H1 (cell line): ENCODE measurements around the gene CPXM2. TPM values are rescaled to one million over a fixed set of nuclear protein-coding genes. Genes with fewer than 3 reads are reported as not detected.

Source experiments
- CTCF ChIA-PET: fragments of 300-600 bp; sonication (Branson Sonifier 250); formaldehyde crosslinking; loops from one replicate; lab custom pipeline; 2021; ENCODE audit not compliant: partially characterized antibody; lab: Charles Lee
- POLR2A ChIA-PET: fragments of 300-600 bp; sonication (Branson Sonifier 250); formaldehyde crosslinking; loops from one replicate; lab custom pipeline; 2021; ENCODE audit warnings: inconsistent platforms; ENCODE audit not compliant: partially characterized antibody; lab: Charles Lee
- DNase-seq, 2 experiments: peaks; one replicate each; pipeline versions ENCODE4 v3.0.0 to v3.0.0-alpha.2; 2010 to 2022; ENCODE audit warnings: low spot score in 2 of 2, low read depth in 1 of 2, mixed read lengths in 1 of 2
- FAIRE-seq: peaks from 2 replicates; lab custom pipeline; 2011; peaks lifted over from hg19 to GRCh38; lab: Jason Lieb, UNC
- H2AFZ ChIP-seq: 2 replicates; pipeline ENCODE4 v1.8.1; 2012; ENCODE audit warnings: low read length, inconsistent platforms
- H2AK5ac ChIP-seq: 2 replicates; pipeline ENCODE4 v1.6.1; 2013; ENCODE audit warnings: low read depth, low read length
- H2BK120ac ChIP-seq: replicated peaks from 2 replicates; pipeline ENCODE3; 2013; ENCODE audit warnings: low read depth, low read length, inconsistent platforms
- H2BK12ac ChIP-seq: 2 replicates; pipeline ENCODE4 v1.6.1; 2013; ENCODE audit warnings: low read depth, low read length
- H2BK15ac ChIP-seq: 2 replicates; pipeline ENCODE4 v1.6.1; 2013; ENCODE audit warnings: low read length
- H2BK20ac ChIP-seq: 2 replicates; pipeline ENCODE4 v1.6.1; 2013; ENCODE audit warnings: low read length
- H2BK5ac ChIP-seq: 2 replicates; pipeline ENCODE4 v1.6.1; 2013; ENCODE audit warnings: low read depth, low read length
- H3K14ac ChIP-seq: 2 replicates; pipeline ENCODE4 v1.6.1; 2013; ENCODE audit warnings: inconsistent platforms; ENCODE audit not compliant: insufficient read length
- H3K18ac ChIP-seq: 2 replicates; pipeline ENCODE4 v1.6.1; 2013; ENCODE audit warnings: low read length; ENCODE audit errors: extremely low read depth
- H3K23ac ChIP-seq: 2 replicates; pipeline ENCODE4 v1.6.1; 2013; ENCODE audit warnings: inconsistent platforms; ENCODE audit not compliant: insufficient read length
- H3K23me2 ChIP-seq: 2 replicates; pipeline ENCODE4 v1.6.1; 2013; ENCODE audit warnings: low read depth, low read length
- H3K27ac ChIP-seq: 2 replicates; pipeline ENCODE4 v1.6.1; 2011; ENCODE audit warnings: low read depth, low read length, inconsistent platforms
- H3K27me3 ChIP-seq, 4 experiments: replicated peaks in 1 of 4; 1 replicate in 1 of 4; 2 replicates in 3 of 4; pipeline versions ENCODE4 v1.6.1 to v1.8.1; 2011 to 2013; ENCODE audit warnings: low read length in 3 of 4, mild to moderate bottlenecking in 3 of 4, inconsistent platforms in 2 of 4, mixed read lengths in 2 of 4, moderate library complexity in 1 of 4; ENCODE audit not compliant: control insufficient read depth in 3 of 4, insufficient read depth in 3 of 4; ENCODE audit errors: extremely low read depth in 1 of 4
- H3K36me3 ChIP-seq, 4 experiments: 2 replicates each; pipeline versions ENCODE4 v1.6.1 to v1.8.1; 2011 to 2013; ENCODE audit warnings: mild to moderate bottlenecking in 4 of 4, low read length in 3 of 4, moderate library complexity in 2 of 4, control low read depth in 1 of 4, inconsistent platforms in 1 of 4; ENCODE audit not compliant: insufficient read depth in 4 of 4, control insufficient read depth in 2 of 4
- H3K4ac ChIP-seq: replicated peaks from 2 replicates; pipeline ENCODE3; 2013; ENCODE audit warnings: low read length, low read depth, mixed read lengths, inconsistent platforms; ENCODE audit not compliant: insufficient read length
- H3K4me1 ChIP-seq, 4 experiments: replicated peaks in 1 of 4; 1 replicate in 1 of 4; 2 replicates in 3 of 4; pipeline versions ENCODE4 v1.6.1 to v1.8.1; 2011 to 2013; ENCODE audit warnings: low read length in 3 of 4, inconsistent platforms in 2 of 4, mixed read lengths in 1 of 4; ENCODE audit not compliant: insufficient read depth in 4 of 4, control insufficient read depth in 3 of 4
- H3K4me2 ChIP-seq, 2 experiments: 2 replicates each; pipeline versions ENCODE4 v1.6.1 to v1.8.1; 2011 to 2013; ENCODE audit warnings: low read depth in 2 of 2, low read length in 2 of 2, control low read depth in 1 of 2, inconsistent platforms in 1 of 2, mild to moderate bottlenecking in 1 of 2; ENCODE audit not compliant: insufficient read depth in 1 of 2
- H3K4me3 ChIP-seq, 4 experiments: fragments of 200-600, 300-600 bp in 1 of 4; sonication (generic), shearing (Covaris generic), sonication (Bioruptor Twin) in 1 of 4; 2 replicates each; pipeline versions ENCODE4 v1.5.1 to v1.8.1; 2011 to 2016; ENCODE audit warnings: low read length in 4 of 4, low read depth in 3 of 4, control low read depth in 2 of 4, inconsistent platforms in 2 of 4, mild to moderate bottlenecking in 2 of 4, mixed read lengths in 1 of 4, moderate library complexity in 1 of 4; ENCODE audit not compliant: insufficient read depth in 2 of 4; ENCODE audit errors: extremely low read depth in 1 of 4
- H3K56ac ChIP-seq: replicated peaks from 2 replicates; pipeline ENCODE3; 2013; ENCODE audit warnings: low read depth, mild to moderate bottlenecking, mixed read lengths, low read length, inconsistent platforms; ENCODE audit not compliant: insufficient read length
- H3K79me1 ChIP-seq: 2 replicates; pipeline ENCODE4 v1.6.1; 2013; ENCODE audit warnings: low read depth, low read length, control low read depth
- H3K79me2 ChIP-seq, 2 experiments: 2 replicates each; pipeline versions ENCODE4 v1.6.1 to v1.8.1; 2012 to 2013; ENCODE audit warnings: low read length in 2 of 2, mild to moderate bottlenecking in 2 of 2, inconsistent platforms in 1 of 2; ENCODE audit not compliant: insufficient read depth in 2 of 2, control insufficient read depth in 1 of 2
- H3K9ac ChIP-seq, 4 experiments: replicated peaks in 1 of 4; 1 replicate in 1 of 4; 2 replicates in 3 of 4; pipeline versions ENCODE4 v1.6.1 to v1.8.1; 2011 to 2013; ENCODE audit warnings: low read depth in 3 of 4, low read length in 3 of 4, control low read depth in 2 of 4, mild to moderate bottlenecking in 2 of 4, moderate library complexity in 2 of 4, inconsistent platforms in 1 of 4; ENCODE audit errors: extremely low read depth in 1 of 4
- H3K9me3 ChIP-seq, 2 experiments: 2 replicates each; pipeline versions ENCODE4 v1.6.1 to v1.8.1; 2012 to 2013; ENCODE audit warnings: mild to moderate bottlenecking in 2 of 2, moderate library complexity in 2 of 2, control low read depth in 1 of 2, inconsistent platforms in 1 of 2, low read depth in 1 of 2, low read length in 1 of 2, mixed read lengths in 1 of 2; ENCODE audit not compliant: insufficient read depth in 2 of 2
- H4K20me1 ChIP-seq, 2 experiments: replicated peaks in 1 of 2; 2 replicates each; pipeline versions ENCODE3 to v1.8.1; 2011 to 2013; ENCODE audit warnings: inconsistent platforms in 2 of 2, low read length in 2 of 2, mild to moderate bottlenecking in 1 of 2; ENCODE audit not compliant: insufficient read depth in 2 of 2, control insufficient read depth in 1 of 2
- H4K5ac ChIP-seq: 2 replicates; pipeline ENCODE4 v1.6.1; 2013; ENCODE audit warnings: low read length, low read depth, mixed read lengths, inconsistent platforms; ENCODE audit not compliant: insufficient read length
- H4K8ac ChIP-seq: 2 replicates; pipeline ENCODE4 v1.8.0; 2013; ENCODE audit warnings: mild to moderate bottlenecking, moderate library complexity, low read length, inconsistent platforms; ENCODE audit not compliant: insufficient read depth; ENCODE audit errors: extremely low read depth
- H4K91ac ChIP-seq: replicated peaks from 2 replicates; pipeline ENCODE3; 2013; ENCODE audit warnings: low read length, mixed read lengths, inconsistent platforms; ENCODE audit not compliant: insufficient read length
- EGR1 ChIP-seq: IDR thresholded peaks from 2 replicates; pipeline ENCODE4 v1.6.1; 2011; ENCODE audit warnings: low read depth, low read length, borderline replicate concordance
- POU5F1 ChIP-seq: IDR thresholded peaks from 2 replicates; pipeline ENCODE4 v1.6.1; 2011; ENCODE audit warnings: low read depth, mild to moderate bottlenecking, low read length, moderate library complexity
- SP4 ChIP-seq: IDR thresholded peaks from 2 replicates; pipeline ENCODE4 v1.6.1; 2012; ENCODE audit warnings: low read length, inconsistent platforms
- USF2 ChIP-seq: IDR thresholded peaks from 2 replicates; pipeline ENCODE4 v1.6.1; 2011; ENCODE audit warnings: low read length, improper control_type of control experiment
- WGBS, 2 experiments: shearing (Covaris generic) in 1 of 2; methylation state at CpG; one replicate each; pipeline versions ENCODE4 v1.1.6 to v1.1.7; 2013 to 2015; ENCODE audit warnings: low lambda C conversion rate in 2 of 2, mixed read lengths in 2 of 2, inconsistent platforms in 1 of 2, low coverage in 1 of 2, missing lambda C conversion rate in 1 of 2; ENCODE audit not compliant: insufficient replicate concordance in 2 of 2, insufficient coverage in 1 of 2, insufficient read length in 1 of 2; ENCODE audit errors: extremely low coverage in 1 of 2, missing lambda C conversion rate in 1 of 2; 5-methylcytosine and 5-hydroxymethylcytosine counted together
- polyA plus RNA-seq, 7 experiments: library from polyadenylated mRNA; depleted of rRNA in 3 of 7; stranded (reverse) in 5 of 7; unstranded in 2 of 7; fragments of >200 nt in 5 of 7; fragments of 200-250 nt in 2 of 7; gene quantifications; 1 replicate in 5 of 7; 2 replicates in 1 of 7; 4 replicates in 1 of 7; pipeline versions ENCODE4 v1.2.1 to v1.2.3, GENCODE V29; 2011 to 2013; ENCODE audit warnings: missing spikeins in 2 of 7, mixed read lengths in 2 of 7
- total RNA-seq: library from RNA; stranded (reverse); fragmentation: NEBNext Ultra II Directional; extraction: Animal tissue kit (Norgen Biotek cat#: 25700); gene quantifications from 2 replicates; pipeline ENCODE4 v1.2.1, GENCODE V29; 2021

CPXM2 gene
- total and polyA plus RNA-seq, 2 of the 8 experiments (the other 6 are each of a cell fraction or from before 2014, with no cell fraction given), result 2.4 to 2.9 TPM

GRCh38 chr10:123868038-123869019 is 23.3 kb downstream of the CPXM2 start:
- ChIA-PET CTCF (interaction anchor here (0.6 to 1.4 kb wide), 8 partner anchors 22 to 205 kb away, joined by 3 to 5 read pairs (median 4); no protein-coding TSS in a partner anchor), POLR2A (no interaction called here)
- Histone ChIP-seq H2AK5ac (0 out of 2 replicates have a peak overlapping the region, but pooled peaks have one; percentile 24), H2BK120ac (peak overlapping the region; percentile 26), H4K20me1 (no peaks in the 10 kb centered on the region), H3K27me3 (no peaks in the 10 kb centered on the region), H3K23ac (no peak overlapping the region), H4K91ac (no peak overlapping the region), H3K56ac (no peak overlapping the region), H3K27ac (no peak overlapping the region), H3K36me3 (no peaks in the 10 kb centered on the region), H3K18ac (no peak overlapping the region), H2BK12ac (peak overlapping the region; percentile 50; the same call in 1 of the 2 replicates), H3K23me2 (no peaks in the 10 kb centered on the region), H3K14ac (no peak overlapping the region), H3K4me3 (no peak overlapping the region), H4K5ac (no peak overlapping the region), H2AFZ (no peak overlapping the region), H3K4me1 (peaks cover 0 to 8% (median 3%) of the 10 kb centered on the region in 4 experiments; a peak in 6 of 7 replicates), H3K4me2 (no peak overlapping the region), H3K4ac (no peak overlapping the region), H3K79me2 (no peaks in the 10 kb centered on the region), H3K9ac (no peak overlapping the region), H3K79me1 (no peaks in the 10 kb centered on the region), H3K9me3 (no peaks in the 10 kb centered on the region), H2BK5ac (no peak overlapping the region), H4K8ac (no peak overlapping the region; the same call in 1 of the 2 replicates), H2BK20ac (no peak overlapping the region), H2BK15ac (no peak overlapping the region)
- FAIRE-seq (no peak), DNase-seq (peak in 1 of 2 experiments; percentile 32)
- WGBS, 2 experiments, result 82% methylated on average over 15 of the region's 15 CpGs; no CpG with 5 or more reads in 1 of the 2 experiments
- TF ChIP-seq USF2, result no peak
- no peak for TF ChIP-seq POU5F1
- TF ChIP-seq EGR1, result no peak
- no peak for TF ChIP-seq SP4
